Neural cell (in vitro differentiated cells): ENCODE measurements around the gene SUCLG1. TPM values are rescaled to one million over a fixed set of nuclear protein-coding genes. Genes with fewer than 3 reads are reported as not detected.

Source experiments
- H2AFZ ChIP-seq: fragments of 200-600, 300-800 bp; sonication (generic), shearing (Covaris generic); 2 replicates; pipeline ENCODE4 v1.6.0; 2014; ENCODE audit warnings: low read depth, mild to moderate bottlenecking, antibody characterized with exemption, low read length, moderate library complexity
- H3F3A ChIP-seq: fragments of 200-600 bp; shearing (Covaris generic); 2 replicates; pipeline ENCODE4 v1.6.1; 2016; ENCODE audit warnings: mild to moderate bottlenecking, moderate library complexity, mixed read lengths, antibody characterized with exemption, low read length; ENCODE audit not compliant: insufficient read depth, poor library complexity, severe bottlenecking
- H3K27ac ChIP-seq: fragments of 200-600, 300-800 bp; sonication (generic), shearing (Covaris generic); 2 replicates; pipeline ENCODE4 v1.5.1; 2014; ENCODE audit warnings: mild to moderate bottlenecking, low read length, moderate library complexity
- H3K27me3 ChIP-seq: fragments of 300-800, 200-600 bp; sonication (generic), shearing (Covaris generic); 2 replicates; pipeline ENCODE4 v1.6.0; 2014; ENCODE audit warnings: mild to moderate bottlenecking, low read depth, low read length, moderate library complexity; ENCODE audit not compliant: insufficient read depth
- H3K36me3 ChIP-seq: fragments of 300-800, 200-600 bp; sonication (generic), shearing (Covaris generic); 2 replicates; pipeline ENCODE4 v1.5.1; 2014; ENCODE audit warnings: mild to moderate bottlenecking, antibody characterized with exemption, low read length, moderate library complexity; ENCODE audit not compliant: insufficient read depth
- H3K4me2 ChIP-seq: fragments of 300-800, 200-600 bp; sonication (generic), shearing (Covaris generic); 2 replicates; pipeline ENCODE4 v1.6.0; 2014; ENCODE audit warnings: mild to moderate bottlenecking, low read length
- H3K4me3 ChIP-seq: fragments of 300-800, 200-600 bp; sonication (generic), shearing (Covaris generic); 2 replicates; pipeline ENCODE4 v1.5.1; 2014; ENCODE audit warnings: mild to moderate bottlenecking, low read length, moderate library complexity
- H3K79me2 ChIP-seq: fragments of 200-600 bp; shearing (Covaris generic); replicated peaks from 2 replicates; pipeline ENCODE4 v1.6.0; 2014; ENCODE audit warnings: mild to moderate bottlenecking, low read length, moderate library complexity; ENCODE audit not compliant: insufficient read depth
- H3K9ac ChIP-seq: fragments of 300-800, 200-600 bp; sonication (generic), shearing (Covaris generic); 2 replicates; pipeline ENCODE4 v1.6.1; 2016; ENCODE audit warnings: mild to moderate bottlenecking, low read length, mixed read lengths
- H3K9me2 ChIP-seq: fragments of 200-600 bp; shearing (Covaris generic); 2 replicates; pipeline ENCODE4 v1.6.1; 2016; ENCODE audit warnings: mild to moderate bottlenecking, low read length, mixed read lengths; ENCODE audit not compliant: insufficient read depth
- H3K9me3 ChIP-seq: fragments of 200-600, 300-800 bp; sonication (generic), shearing (Covaris generic); 2 replicates; pipeline ENCODE4 v1.6.1; 2016; ENCODE audit warnings: mild to moderate bottlenecking, mixed run types, low read length, moderate library complexity, mixed read lengths
- H4K20me1 ChIP-seq: fragments of 200-600 bp; shearing (Covaris generic); 2 replicates; pipeline ENCODE4 v1.6.1; 2016; ENCODE audit warnings: mild to moderate bottlenecking, mixed run types; ENCODE audit not compliant: insufficient read depth
- EP300 ChIP-seq: fragments of 450-650 bp; conservative IDR thresholded peaks from 2 replicates; pipeline ENCODE4 v1.6.1; 2014; ENCODE audit warnings: antibody characterized with exemption, mild to moderate bottlenecking, moderate library complexity; ENCODE audit not compliant: poor library complexity, severe bottlenecking
- EZH2 ChIP-seq: fragments of 200-600, 300-800 bp; shearing (Covaris generic), sonication (generic); IDR thresholded peaks from 2 replicates; pipeline ENCODE4 v1.6.1; 2014; ENCODE audit warnings: antibody characterized with exemption, low read length, borderline replicate concordance, mild to moderate bottlenecking; ENCODE audit not compliant: insufficient read depth, poor library complexity, severe bottlenecking
- MXI1 ChIP-seq: fragments of 450-650 bp; conservative IDR thresholded peaks from 2 replicates; pipeline ENCODE4 v1.6.1; 2014; ENCODE audit warnings: antibody characterized with exemption, mild to moderate bottlenecking; ENCODE audit not compliant: poor library complexity, severe bottlenecking
- POLR2AphosphoS5 ChIP-seq: IDR thresholded peaks from 2 replicates; pipeline ENCODE4 v1.6.1; 2012
- RAD21 ChIP-seq: fragments of 450-650 bp; conservative IDR thresholded peaks from 2 replicates; pipeline ENCODE4 v1.6.1; 2014; ENCODE audit warnings: antibody characterized with exemption, mild to moderate bottlenecking, moderate library complexity
- SMC3 ChIP-seq: fragments of 450-650 bp; conservative IDR thresholded peaks from 2 replicates; pipeline ENCODE4 v1.6.1; 2014; ENCODE audit warnings: antibody characterized with exemption, mild to moderate bottlenecking, moderate library complexity; ENCODE audit not compliant: poor library complexity
- TAF1 ChIP-seq: IDR thresholded peaks from 2 replicates; pipeline ENCODE4 v1.6.1; 2012; ENCODE audit warnings: low read depth
- polyA minus RNA-seq: library from RNA; depleted of rRNA, polyadenylated mRNA; stranded (reverse); fragments of >200 nt; gene quantifications from 2 replicates; pipeline ENCODE4 v1.2.3, GENCODE V29; 2014
- polyA plus RNA-seq: library from polyadenylated mRNA; depleted of rRNA; stranded (reverse); fragments of >200 nt; gene quantifications from 2 replicates; pipeline ENCODE4 v1.2.3, GENCODE V29; 2014
- TF ChIP-seq, protein P1 (sequence below): IDR thresholded peaks from 2 replicates; pipeline ENCODE4 v1.6.1; 2012; ENCODE audit warnings: borderline replicate concordance
- TF ChIP-seq, protein P2 (sequence below): fragments of 450-650 bp; IDR thresholded peaks from 2 replicates; pipeline ENCODE4 v1.5.1; 2014; ENCODE audit warnings: antibody characterized with exemption, mild to moderate bottlenecking, moderate library complexity; ENCODE audit not compliant: poor library complexity, severe bottlenecking

SUCLG1 gene
- polyA plus RNA-seq (135 and 205 TPM in 2 replicates), polyA minus RNA-seq (73.5 and 82.9 TPM in 2 replicates)

DNA sequence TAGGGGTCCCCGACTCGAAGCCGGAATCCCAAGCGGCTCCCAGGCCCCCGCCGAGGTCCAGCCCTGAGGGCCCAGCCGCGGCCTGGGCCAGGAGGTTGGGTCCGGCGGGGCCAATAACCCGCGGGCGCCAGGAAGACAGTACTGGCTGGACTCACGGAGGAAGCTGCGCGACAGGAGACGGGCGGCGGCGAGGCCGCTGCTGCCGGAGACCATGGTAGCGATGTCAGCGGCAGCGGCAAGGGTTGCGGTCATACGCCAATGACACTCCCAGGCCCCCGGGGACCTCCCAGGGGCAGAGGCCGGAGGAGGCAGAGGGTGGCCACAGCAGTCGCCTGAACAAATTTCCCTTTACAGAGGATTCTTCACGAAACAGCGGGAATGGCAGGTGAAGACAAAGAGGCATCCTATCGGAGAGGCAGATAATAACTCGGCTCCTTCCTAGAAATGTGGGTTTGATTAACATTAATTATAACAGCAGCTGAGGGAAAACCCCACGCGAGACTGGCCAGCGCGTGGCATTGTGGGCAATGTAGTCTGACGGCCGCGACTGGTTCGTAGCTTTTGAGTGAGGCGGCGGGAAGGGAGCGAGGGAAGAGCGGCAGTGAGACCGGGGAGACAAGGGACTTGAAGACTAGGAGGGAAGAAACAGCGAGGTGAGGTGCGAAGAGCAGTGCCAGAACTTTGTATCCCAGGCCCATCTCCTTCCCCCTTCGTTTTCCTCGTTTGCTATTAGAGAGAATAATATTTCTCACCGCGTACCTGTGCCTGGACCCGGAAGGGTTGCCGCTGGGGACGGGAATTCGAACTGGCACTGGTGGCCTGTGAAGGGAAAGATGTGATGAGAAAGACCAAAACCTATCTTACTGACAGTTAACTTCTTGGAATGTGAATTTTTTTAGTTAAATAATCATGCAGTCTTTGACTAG is at the start of gene SUCLG1:
Gene SUCLG1, minus strand, starts transcription at position 263 of the 926 bp plus-strand sequence. Its CDS starts 11 bp downstream, at position 252.
- H4K20me1 ChIP-seq, result no peaks in the 10 kb centered on the region
- H3K9ac ChIP-seq, result peak within 1 kb of the TSS; percentile 96
- H3K36me3 ChIP-seq, result no peaks in the 10 kb centered on the region
- H3K27ac ChIP-seq, result peak within 1 kb of the TSS; percentile 81
- H3K9me3 ChIP-seq, result no peaks in the 10 kb centered on the region
- peak within 1 kb of the TSS; percentile 85 for H3K4me3 ChIP-seq
- H3K27me3 ChIP-seq, result no peaks in the 10 kb centered on the region
- peak within 1 kb of the TSS; percentile 87 for H2AFZ ChIP-seq
- TF ChIP-seq EP300, result peak; percentile 52
- no peak for TF ChIP-seq SMC3
- TF ChIP-seq RAD21, result no peak
- TF ChIP-seq MXI1, result peak; percentile 84
- TF ChIP-seq, protein P1, sequence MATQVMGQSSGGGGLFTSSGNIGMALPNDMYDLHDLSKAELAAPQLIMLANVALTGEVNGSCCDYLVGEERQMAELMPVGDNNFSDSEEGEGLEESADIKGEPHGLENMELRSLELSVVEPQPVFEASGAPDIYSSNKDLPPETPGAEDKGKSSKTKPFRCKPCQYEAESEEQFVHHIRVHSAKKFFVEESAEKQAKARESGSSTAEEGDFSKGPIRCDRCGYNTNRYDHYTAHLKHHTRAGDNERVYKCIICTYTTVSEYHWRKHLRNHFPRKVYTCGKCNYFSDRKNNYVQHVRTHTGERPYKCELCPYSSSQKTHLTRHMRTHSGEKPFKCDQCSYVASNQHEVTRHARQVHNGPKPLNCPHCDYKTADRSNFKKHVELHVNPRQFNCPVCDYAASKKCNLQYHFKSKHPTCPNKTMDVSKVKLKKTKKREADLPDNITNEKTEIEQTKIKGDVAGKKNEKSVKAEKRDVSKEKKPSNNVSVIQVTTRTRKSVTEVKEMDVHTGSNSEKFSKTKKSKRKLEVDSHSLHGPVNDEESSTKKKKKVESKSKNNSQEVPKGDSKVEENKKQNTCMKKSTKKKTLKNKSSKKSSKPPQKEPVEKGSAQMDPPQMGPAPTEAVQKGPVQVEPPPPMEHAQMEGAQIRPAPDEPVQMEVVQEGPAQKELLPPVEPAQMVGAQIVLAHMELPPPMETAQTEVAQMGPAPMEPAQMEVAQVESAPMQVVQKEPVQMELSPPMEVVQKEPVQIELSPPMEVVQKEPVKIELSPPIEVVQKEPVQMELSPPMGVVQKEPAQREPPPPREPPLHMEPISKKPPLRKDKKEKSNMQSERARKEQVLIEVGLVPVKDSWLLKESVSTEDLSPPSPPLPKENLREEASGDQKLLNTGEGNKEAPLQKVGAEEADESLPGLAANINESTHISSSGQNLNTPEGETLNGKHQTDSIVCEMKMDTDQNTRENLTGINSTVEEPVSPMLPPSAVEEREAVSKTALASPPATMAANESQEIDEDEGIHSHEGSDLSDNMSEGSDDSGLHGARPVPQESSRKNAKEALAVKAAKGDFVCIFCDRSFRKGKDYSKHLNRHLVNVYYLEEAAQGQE, result peak; percentile 71
- peak; percentile 47 for TF ChIP-seq TAF1
- TF ChIP-seq EZH2, result no peak
- peak; percentile 91 for TF ChIP-seq POLR2AphosphoS5
- TF ChIP-seq, protein P2, sequence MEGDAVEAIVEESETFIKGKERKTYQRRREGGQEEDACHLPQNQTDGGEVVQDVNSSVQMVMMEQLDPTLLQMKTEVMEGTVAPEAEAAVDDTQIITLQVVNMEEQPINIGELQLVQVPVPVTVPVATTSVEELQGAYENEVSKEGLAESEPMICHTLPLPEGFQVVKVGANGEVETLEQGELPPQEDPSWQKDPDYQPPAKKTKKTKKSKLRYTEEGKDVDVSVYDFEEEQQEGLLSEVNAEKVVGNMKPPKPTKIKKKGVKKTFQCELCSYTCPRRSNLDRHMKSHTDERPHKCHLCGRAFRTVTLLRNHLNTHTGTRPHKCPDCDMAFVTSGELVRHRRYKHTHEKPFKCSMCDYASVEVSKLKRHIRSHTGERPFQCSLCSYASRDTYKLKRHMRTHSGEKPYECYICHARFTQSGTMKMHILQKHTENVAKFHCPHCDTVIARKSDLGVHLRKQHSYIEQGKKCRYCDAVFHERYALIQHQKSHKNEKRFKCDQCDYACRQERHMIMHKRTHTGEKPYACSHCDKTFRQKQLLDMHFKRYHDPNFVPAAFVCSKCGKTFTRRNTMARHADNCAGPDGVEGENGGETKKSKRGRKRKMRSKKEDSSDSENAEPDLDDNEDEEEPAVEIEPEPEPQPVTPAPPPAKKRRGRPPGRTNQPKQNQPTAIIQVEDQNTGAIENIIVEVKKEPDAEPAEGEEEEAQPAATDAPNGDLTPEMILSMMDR, result peak; percentile 26
- no peaks in the 10 kb centered on the region for H3F3A ChIP-seq
- H3K79me2 ChIP-seq, result peaks cover 21% of the 10 kb centered on the region
- peak within 1 kb of the TSS; percentile 97 for H3K4me2 ChIP-seq
- no peaks in the 10 kb centered on the region for H3K9me2 ChIP-seq

DNA sequence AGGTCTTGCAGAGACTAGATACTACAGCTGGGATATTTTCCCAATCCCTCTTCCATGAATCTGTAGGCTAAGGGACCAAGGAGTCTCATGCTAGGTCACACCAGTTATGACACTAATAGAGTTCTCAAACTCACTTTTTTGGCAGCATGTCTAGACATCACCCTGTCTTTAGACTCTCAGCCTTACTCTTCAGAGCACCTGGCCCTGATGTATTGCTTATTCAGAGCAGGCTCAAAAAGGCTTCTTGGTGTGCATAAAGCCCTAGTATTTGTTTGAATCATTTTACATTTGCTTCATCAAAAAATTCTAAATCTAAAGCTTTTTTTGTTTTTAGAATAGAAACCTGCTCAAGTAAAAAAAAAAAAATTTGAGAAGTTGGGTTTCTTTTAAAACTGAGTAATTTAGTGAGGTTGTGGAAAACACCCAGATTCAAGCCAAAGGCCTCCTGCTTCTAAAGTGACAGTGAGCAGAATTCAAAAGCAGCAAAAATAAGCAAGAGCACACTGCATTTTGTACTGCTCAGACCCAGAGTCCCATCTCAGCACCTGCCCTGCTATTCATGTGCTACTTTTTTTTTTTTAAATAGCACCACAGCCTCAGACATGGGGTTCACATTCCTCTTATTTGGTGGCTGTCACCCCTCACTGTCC is 39.2 kb upstream of the SUCLG1 start:
- no peak for TF ChIP-seq RAD21
- TF ChIP-seq EZH2, result no peak
- no peak for TF ChIP-seq SMC3
- TF ChIP-seq MXI1, result no peak
- TF ChIP-seq EP300, result no peak
- TF ChIP-seq, protein P2, result no peak
- no peak for TF ChIP-seq TAF1
- no peak for TF ChIP-seq POLR2AphosphoS5
- TF ChIP-seq, protein P1, result no peak
- H3K27ac ChIP-seq, result no peak overlapping the region
- H3K79me2 ChIP-seq, result no peaks in the 10 kb centered on the region

More for the DNA sequence above, 39.2 kb upstream of the SUCLG1 start:
- no peak overlapping the region for H3K9ac ChIP-seq
- H3K9me2 ChIP-seq, result no peaks in the 10 kb centered on the region
- no peak overlapping the region for H2AFZ ChIP-seq
- H3K27me3 ChIP-seq, result no peaks in the 10 kb centered on the region
- no peak overlapping the region for H3K4me2 ChIP-seq
- no peak overlapping the region for H3K4me3 ChIP-seq
- no peaks in the 10 kb centered on the region for H4K20me1 ChIP-seq
- H3F3A ChIP-seq, result no peaks in the 10 kb centered on the region
- H3K9me3 ChIP-seq, result no peaks in the 10 kb centered on the region
- H3K36me3 ChIP-seq, result no peaks in the 10 kb centered on the region
